Measurements from ENCODE around the gene DYNAP.

The DYNAP gene, protein sequence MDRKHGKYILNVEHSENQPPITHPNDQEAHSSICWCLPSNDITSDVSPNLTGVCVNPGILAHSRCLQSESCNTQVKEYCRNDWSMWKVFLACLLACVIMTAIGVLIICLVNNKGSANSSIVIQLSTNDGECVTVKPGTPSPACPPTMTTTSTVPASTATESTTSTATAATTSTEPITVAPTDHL

DNA sequence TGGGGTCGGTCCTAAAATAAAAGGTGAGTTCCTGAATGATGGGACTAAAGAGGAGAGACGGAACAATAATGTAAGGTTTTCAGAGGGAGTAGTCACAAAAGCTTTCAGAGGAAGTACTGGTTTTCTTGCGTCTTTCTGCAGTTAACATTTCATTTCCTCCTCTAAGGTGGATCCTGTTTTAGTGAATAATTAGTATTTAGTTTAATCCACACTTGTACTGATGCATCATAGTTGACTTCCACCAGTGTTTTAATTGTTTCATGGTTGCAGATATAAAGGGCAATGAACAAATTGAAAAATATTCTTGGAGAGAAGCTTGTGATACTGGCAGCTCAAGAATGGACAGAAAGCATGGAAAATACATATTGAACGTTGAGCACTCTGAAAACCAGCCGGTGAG lies at the start of gene DYNAP:
Gene DYNAP, plus strand, starts transcription at position 301 of the 400 bp plus-strand sequence. Its CDS starts 38 bp downstream, at position 339.
- DNase-seq = no peak

GRCh38 chr18:54551590-54551989 lies 39.5 kb upstream of the DYNAP start:
- no peak for DNase-seq

DNA sequence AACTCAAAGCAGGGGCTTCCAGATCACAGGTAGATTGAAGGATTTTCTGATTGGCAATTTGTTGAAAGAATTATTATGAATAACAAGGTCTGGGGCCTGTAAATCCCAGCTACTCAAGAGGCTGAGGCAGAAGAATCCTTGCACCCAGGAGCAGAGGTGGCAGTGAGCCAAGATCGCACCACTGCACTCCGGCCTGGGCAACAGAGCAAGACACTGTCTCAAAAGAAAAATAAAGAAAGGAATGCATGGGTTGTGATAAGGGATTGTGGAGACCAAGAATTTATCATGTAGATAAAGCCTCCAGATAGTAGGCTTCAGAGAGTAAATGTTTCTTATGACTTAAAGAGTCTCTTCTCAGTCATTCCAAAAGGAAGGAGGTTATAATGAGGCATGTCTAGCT lies 35.8 kb upstream of the DYNAP start:
- no peak for DNase-seq

- DNase-seq = no peak
Observed at GRCh38 chr18:54555996-54556395, 35.0 kb upstream of the DYNAP start.

DNA sequence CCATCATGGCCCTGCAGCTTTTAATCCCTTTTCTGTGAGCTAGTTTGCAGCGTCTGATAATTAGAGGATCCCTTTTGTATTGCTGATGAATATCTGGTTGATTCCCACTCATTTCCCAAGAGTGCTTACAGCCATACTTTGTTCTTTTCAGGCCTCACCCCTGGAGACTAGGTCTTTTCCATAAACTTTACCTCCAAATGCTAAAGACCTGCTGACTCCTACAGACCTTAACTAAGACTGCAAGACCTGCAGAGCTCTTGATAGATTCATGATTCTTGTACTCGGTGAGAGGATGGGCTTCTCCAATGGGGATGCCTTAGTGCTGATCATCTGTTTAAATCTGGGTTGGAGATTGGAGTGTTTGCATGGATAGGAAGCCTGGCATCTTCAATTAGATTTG lies 33.1 kb upstream of the DYNAP start:
- DNase-seq = no peak

GRCh38 chr18:54558609-54559585 lies 32.1 kb upstream of the DYNAP start:
- peak; percentile 27 for DNase-seq

DNA sequence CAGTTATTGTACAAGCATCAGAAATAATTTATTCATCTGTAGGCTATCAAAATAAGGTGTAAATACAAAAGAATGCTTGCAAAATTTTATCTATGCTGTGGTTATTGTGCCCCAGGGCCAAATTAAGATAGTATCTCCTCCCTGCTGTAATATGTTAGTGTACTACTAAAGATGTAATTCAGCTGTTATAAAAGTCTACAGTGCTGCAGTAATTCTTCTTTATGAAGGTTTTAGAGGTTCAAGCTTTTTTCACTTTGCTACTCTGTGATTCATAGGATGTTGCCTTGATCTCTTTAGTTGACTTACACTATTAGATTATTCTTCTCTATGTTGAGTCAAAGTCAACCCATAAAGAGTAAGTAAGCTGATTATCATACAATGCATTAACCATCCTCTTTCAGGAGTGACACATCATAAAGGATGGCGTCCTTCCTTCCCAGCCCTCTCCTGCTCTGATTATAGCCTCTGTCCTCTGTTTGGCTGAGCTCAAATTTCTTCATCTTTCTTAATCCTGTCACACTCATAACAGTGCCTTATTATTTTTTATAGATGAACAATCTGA lies 29.3 kb upstream of the DYNAP start:
- DNase-seq = no peak

DNA sequence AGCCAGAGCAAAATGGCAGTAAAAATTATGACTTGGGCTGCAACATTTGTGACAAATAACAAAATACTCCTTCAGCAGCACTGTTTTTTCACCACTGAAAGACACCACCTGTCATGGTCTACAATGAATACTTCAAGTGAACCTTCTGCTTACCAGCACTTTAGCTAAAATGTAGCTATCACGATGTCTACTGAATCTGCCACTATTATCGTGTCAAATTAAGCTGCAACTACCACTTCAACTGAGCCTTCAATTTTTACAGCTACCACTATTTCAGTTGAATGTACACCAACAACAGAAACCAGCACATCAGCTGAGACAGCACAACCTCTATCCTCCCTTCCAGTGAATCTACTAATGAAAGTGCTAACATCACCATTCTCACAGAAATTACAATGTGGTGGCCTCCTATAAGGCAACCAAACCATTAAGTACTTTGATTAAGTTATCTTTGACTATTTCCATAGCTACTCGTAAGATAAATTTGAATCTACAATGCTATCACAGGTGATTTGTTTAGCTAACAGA lies 10.8 kb upstream of the DYNAP start:
- no peak for DNase-seq

DNA sequence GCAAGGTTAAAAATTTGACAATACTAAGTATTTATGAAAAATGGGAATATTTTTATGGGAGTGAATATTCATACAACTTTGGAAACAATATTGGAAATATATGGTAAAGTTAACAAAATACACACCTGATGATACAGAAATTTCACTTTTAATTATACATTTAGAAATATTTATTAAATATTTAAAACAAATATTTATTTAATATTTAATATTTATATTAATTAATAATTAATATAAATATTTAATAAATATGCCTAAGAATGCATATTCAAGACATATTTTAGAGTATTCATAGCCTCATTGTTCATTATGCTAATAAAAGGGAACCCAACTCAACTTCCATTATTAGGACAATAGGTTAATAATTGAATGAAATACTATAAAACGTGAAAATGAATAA lies 7.0 kb upstream of the DYNAP start:
- no peak for DNase-seq

DNA sequence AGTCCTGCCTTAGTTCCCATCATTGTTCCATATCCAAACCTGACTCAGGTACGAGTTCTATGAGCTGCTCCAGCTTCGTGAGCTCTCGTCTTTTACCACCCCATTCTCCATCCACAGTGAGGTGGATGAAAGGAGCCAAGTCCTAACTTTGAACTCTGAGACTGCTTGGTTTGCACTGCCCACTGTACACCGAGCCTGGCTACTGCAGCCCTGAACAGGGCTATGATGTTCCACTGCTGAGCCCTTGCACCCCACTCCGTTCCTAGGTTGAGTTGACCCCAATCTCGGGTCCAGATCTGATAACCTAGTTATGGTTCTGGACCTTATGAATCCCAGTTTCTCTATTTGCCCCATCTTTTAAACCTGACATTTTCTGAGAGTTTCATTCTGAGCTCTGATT lies 5.3 kb upstream of the DYNAP start:
- no peak for DNase-seq

GRCh38 chr18:54604211-54604610 lies 13.2 kb downstream of the DYNAP start:
- no peak for DNase-seq

- DNase-seq = no peak
Observed at GRCh38 chr18:54606835-54607212, 15.8 kb downstream of the DYNAP start.

DNA sequence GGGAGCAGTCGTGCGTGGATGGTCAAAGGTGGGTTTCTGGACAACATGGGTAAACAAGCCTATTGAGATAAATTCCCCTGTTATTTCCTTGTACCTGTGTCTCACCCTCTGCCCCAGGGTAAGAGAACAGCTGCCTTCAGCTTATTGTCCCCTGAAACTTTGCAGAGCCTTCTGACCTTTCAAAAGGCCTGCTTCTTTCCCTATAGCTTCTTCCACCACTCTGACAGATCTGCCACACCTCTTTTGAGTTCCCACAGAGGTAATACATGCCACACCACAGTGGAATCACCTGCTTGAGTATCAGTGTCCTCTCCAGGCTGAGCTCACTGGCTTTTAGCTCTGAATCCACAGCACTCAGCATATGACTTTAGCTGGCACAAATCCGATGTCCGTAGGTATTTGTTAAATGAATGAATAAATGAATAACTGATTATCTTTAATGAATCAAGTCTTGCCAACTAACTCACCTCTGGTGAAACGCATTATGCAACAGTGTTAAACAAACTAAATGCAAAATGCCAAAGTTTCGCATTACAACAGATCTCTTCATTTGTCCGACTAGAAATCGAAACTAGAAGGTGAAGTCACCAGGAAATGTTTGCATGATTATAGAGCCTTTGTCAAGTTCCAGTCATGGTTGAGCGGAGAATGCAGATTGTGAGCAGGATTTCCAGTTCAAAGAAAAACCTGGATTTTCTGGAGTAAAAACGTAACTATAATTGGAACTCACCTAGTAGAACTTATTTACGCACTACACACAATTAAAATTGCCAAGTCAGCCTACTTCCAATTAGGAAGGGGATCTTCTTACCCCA lies 16.4 kb downstream of the DYNAP start:
- no peak for DNase-seq

- peak; percentile 28 for DNase-seq
Observed at GRCh38 chr18:54608028-54608642, 17.1 kb downstream of the DYNAP start.

DNA sequence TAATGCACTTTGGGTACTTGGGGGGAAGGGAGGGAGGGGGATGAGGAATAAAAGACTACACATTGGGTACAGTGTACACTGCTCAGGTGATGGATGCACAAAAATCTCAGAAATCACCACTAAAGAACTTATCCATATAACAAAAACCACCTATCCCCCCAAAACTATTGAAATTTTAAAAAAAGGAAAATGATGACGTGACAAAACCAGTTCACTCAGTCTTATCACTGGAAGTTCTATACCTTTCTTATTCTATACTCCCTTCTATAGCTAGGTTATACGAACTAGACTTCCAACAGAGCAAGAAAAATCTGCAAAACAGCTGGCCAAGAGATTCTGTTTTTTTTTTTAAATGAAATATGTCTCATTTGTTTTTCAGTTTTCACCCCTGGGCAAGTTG lies 20.8 kb downstream of the DYNAP start:
- DNase-seq = no peak

GRCh38 chr18:54612237-54612636 lies 21.2 kb downstream of the DYNAP start:
- no peak for DNase-seq

- no peak for DNase-seq
Observed at GRCh38 chr18:54613174-54613573, 22.1 kb downstream of the DYNAP start.

GRCh38 chr18:54616220-54616848 lies 25.3 kb downstream of the DYNAP start:
- no peak for DNase-seq

- no peak for DNase-seq
Observed at GRCh38 chr18:54622084-54622483, 31.0 kb downstream of the DYNAP start.

GRCh38 chr18:54626779-54627178 lies 35.7 kb downstream of the DYNAP start:
- DNase-seq = no peak

DNA sequence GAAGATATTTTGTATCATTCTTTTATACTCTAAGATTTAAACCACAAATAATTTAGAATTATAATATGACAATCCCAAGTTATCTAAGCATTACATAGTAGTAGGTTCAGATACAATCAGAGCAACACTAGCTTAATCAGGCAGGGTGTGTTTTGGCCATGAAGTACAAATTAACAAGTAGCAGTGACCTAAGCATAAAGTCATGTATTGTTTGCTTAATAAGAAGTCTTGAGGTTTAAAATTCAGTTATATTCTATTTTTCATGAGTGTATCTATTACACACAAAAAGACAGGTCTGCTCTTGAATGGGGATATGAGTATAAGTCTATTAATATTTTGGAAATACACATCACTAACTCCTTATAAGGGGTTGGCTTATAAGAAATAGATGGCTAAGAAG lies 39.9 kb downstream of the DYNAP start:
- no peak for DNase-seq

- DNase-seq = no peak
Observed at GRCh38 chr18:54636217-54636616, 45.2 kb downstream of the DYNAP start.
